Limb (tissue), 2 donors: ENCODE measurements around the gene OTUB1.

ENCODE experiments used
- DNase-seq, 2 donors: peaks; one replicate each; pipeline ENCODE4 v3.0.0-alpha.2; 2016; ENCODE audit errors: extremely low spot score in 2 of 2

OTUB1 gene

GRCh38 chr11:63974259-63975143 is 11.7 kb upstream of the OTUB1 start, which contains the start of gene COX8A:
Gene COX8A, plus strand, starts transcription at chr11:63974620. Its CDS starts 61 bp downstream, at chr11:63974681.
- peak; percentile 95 to 99 for DNase-seq

GRCh38 chr11:63978551-63979239 is 7.5 kb upstream of the OTUB1 start:
- no peak for DNase-seq

- DNase-seq, result no peak
Observed at GRCh38 chr11:63979426-63979825, 6.8 kb upstream of the OTUB1 start.

DNA sequence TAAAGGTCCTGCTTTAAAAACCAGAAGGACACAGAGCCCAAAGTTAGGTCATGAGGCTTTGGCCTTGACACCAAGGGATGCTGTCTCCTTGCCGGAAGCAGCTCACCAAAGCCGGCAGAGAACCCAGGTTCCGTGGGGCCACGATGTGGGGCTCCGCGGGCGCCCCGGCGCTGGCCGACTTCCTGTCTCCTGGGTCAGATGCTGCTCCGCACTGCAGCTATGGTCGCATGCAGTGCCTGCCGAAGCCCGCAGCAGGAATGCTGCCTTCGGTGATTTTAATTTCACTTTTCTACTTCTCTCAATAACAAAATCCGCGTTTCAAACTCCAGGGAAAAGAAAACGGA is 454 bp upstream of the OTUB1 start:
- DNase-seq, result no peak

GRCh38 chr11:63986932-63987513 is 785 bp downstream of the OTUB1 start:
- DNase-seq, result no peak

DNA sequence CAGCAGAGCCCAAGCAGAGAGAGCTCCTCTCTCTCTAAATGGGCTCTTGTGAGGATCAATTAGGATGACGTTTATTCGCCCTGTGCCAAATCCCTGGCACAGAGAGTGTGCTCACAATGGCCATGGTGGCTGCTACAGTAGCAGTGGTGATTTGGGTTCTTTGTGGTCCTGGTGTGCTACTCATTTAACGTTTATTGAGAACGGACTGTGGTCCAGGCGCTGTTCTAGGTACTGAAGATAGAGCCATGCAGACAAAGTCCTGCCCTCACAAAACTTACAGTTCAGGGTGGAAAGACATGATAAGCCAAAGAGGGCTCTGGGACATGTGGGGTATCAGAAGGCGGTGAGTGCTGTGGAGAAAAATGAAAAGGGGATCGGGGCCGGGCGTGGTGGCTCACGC is 5.3 kb downstream of the OTUB1 start:
- DNase-seq, result no peak

- DNase-seq, result no peak
Observed at GRCh38 chr11:63993100-63993499, 6.9 kb downstream of the OTUB1 start.

- no peak for DNase-seq
Observed at GRCh38 chr11:63993993-63994392, 7.8 kb downstream of the OTUB1 start.

DNA sequence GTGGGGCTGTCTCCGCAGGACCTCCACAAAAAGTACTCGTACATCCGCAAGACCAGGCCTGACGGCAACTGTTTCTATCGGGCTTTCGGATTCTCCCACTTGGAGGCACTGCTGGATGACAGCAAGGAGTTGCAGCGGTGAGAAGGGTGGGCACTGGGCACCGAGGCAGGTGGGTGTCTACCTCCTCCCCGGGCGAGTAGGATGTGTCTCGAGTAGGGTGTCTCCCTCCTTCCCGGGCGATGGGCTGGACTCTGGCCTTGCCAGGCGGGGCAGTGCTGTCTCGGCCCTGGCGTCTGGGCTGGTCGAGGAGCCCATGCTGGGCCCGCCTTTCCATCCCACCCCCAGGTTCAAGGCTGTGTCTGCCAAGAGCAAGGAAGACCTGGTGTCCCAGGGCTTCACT is 10.3 kb downstream of the OTUB1 start:
- DNase-seq, result no peak

GRCh38 chr11:63997104-63997700 is 11.0 kb downstream of the OTUB1 start:
- DNase-seq, result no peak

GRCh38 chr11:63997801-63998337 is 11.6 kb downstream of the OTUB1 start:
- DNase-seq, result no peak

GRCh38 chr11:63998558-63999348 is 12.5 kb downstream of the OTUB1 start:
- DNase-seq, result no peak

GRCh38 chr11:63999349-64000025 is 13.2 kb downstream of the OTUB1 start:
- peak in 1 of 2 donors; percentile 82 for DNase-seq

DNA sequence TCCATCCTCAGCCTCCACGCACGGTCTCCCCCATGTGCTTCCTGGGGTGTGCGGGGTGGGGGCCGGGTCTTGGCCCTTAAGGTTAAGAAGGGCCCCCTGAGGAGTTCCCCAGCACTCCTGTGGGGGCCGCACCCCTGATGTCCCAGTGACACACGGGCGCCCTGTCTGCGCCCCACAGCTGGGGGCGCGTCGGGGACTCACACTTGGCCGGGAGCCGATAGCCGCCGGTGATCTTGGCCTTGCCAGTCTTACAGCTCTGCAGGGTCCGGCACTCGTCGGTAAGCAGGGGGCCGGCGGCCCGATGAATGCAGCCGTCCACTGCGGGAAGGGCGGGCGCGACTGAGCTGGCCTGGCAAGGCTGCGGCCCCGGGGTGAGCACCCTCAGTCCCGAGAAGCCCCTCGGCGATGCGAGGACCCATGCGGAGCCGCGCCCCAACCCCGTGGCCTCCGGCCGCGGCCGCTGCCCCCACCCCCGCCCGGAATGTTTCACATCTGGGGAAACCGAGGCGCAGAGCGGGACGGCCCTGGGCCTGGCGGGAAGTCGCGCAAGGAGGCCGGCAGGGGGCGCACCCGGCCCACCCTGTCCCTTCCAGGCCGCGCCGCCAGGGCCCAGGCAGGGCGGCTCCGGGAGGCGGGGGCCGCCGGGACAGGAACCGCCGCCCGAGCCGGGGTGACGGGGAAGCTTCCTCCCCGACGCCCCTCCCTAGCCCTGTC is 13.9 kb downstream of the OTUB1 start:
- DNase-seq, result peak; percentile 71 to 89

DNA sequence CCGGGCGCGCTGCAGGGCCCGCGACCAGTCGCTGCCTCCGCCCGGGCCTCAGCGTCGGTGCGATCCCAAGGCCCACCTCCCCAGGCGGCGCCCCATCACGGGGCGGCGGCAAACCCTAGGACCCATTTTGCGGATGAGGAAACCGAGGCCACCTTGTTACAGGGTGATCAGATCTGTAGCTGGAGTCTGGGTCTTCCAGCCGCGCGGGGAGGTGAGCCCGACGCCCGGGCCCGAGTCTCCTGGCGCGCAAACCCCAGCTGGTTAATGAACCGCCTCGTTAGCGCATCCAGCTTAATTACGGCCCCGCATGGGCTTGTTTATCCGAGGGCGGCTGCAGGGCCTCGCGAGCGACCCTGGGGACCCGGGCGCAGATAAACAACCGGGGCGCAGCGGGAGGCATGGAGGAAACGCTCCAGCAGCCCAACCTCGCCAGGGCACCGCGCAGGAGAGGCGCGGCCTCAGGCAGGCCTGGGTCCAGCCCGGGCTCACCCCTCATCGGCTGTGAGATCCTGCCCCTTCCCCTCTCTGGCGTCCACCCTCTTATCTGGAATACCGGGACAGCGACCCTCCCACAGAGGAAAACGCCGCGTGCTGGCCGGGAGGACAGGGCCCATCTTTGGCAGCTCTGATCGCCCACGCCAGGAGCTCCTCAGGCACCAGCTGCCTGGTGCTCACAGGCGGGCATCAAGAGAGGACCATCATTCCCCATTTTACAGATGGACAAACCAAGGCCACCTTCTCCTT is 14.7 kb downstream of the OTUB1 start:
- DNase-seq, result no peak

GRCh38 chr11:64001484-64002420 is 15.5 kb downstream of the OTUB1 start:
- peak in 1 of 2 donors; percentile 85 for DNase-seq

GRCh38 chr11:64003807-64004589 is 17.8 kb downstream of the OTUB1 start:
- no peak for DNase-seq
